Keratinocyte (primary cell): ENCODE results near the gene ACTN3. TPM values are rescaled to one million over a fixed set of nuclear protein-coding genes. Genes with fewer than 3 reads are reported as not detected.

Experiments
- DNase-seq: peaks from one replicate; pipeline ENCODE4 v3.0.0-alpha.2; 2011; ENCODE audit warnings: low read depth, missing footprints, low spot score
- FAIRE-seq: peaks from 2 replicates; lab custom pipeline; 2011; peaks lifted over from hg19 to GRCh38; lab: Jason Lieb, UNC
- H2AFZ ChIP-seq: 2 replicates; pipeline ENCODE4 v1.6.0; 2012; ENCODE audit warnings: low read length, control low read depth, inconsistent platforms; ENCODE audit not compliant: control insufficient read depth
- H3K27ac ChIP-seq: 2 replicates; pipeline ENCODE4 v1.5.1; 2011; ENCODE audit warnings: low read length; ENCODE audit not compliant: control insufficient read depth, insufficient read depth
- H3K27me3 ChIP-seq: 3 replicates; pipeline ENCODE4 v1.6.0; 2011; ENCODE audit warnings: low read length; ENCODE audit not compliant: control insufficient read depth, insufficient read depth; ENCODE audit errors: extremely low read depth
- H3K36me3 ChIP-seq, 2 experiments: 2 replicates in 1 of 2; 3 replicates in 1 of 2; pipeline ENCODE4 v1.5.1; 2011; ENCODE audit warnings: low read length in 2 of 2, mild to moderate bottlenecking in 1 of 2; ENCODE audit not compliant: control insufficient read depth in 2 of 2, insufficient read depth in 2 of 2; ENCODE audit errors: extremely low read depth in 1 of 2
- H3K4me1 ChIP-seq: 3 replicates; pipeline ENCODE4 v1.5.1; 2011; ENCODE audit warnings: low read length; ENCODE audit not compliant: control insufficient read depth, insufficient read depth; ENCODE audit errors: extremely low read depth
- H3K4me2 ChIP-seq: 3 replicates; pipeline ENCODE4 v1.6.0; 2011; ENCODE audit warnings: low read depth, low read length; ENCODE audit not compliant: control insufficient read depth, insufficient read depth; ENCODE audit errors: extremely low read depth
- H3K4me3 ChIP-seq, 3 experiments: fragments of 200-600 bp in 1 of 3; sonication (generic) in 1 of 3; 2 replicates in 2 of 3; 3 replicates in 1 of 3; pipeline ENCODE4 v1.5.1; 2011 to 2016; ENCODE audit warnings: low read length in 3 of 3, mild to moderate bottlenecking in 3 of 3, control low read depth in 2 of 3, inconsistent platforms in 1 of 3, low read depth in 1 of 3, mixed read lengths in 1 of 3, mixed run types in 1 of 3, moderate library complexity in 1 of 3; ENCODE audit not compliant: control insufficient read depth in 2 of 3, insufficient read depth in 2 of 3; ENCODE audit errors: extremely low read depth in 1 of 3
- H3K79me2 ChIP-seq: 2 replicates; pipeline ENCODE4 v1.6.0; 2012; ENCODE audit warnings: low read length; ENCODE audit not compliant: control insufficient read depth, insufficient read depth
- H3K9ac ChIP-seq: 3 replicates; pipeline ENCODE4 v1.6.0; 2011; ENCODE audit warnings: low read length; ENCODE audit not compliant: control insufficient read depth, insufficient read depth; ENCODE audit errors: extremely low read depth
- H3K9me1 ChIP-seq: 3 replicates; pipeline ENCODE4 v1.6.0; 2011; ENCODE audit warnings: low read length; ENCODE audit not compliant: control insufficient read depth, insufficient read depth; ENCODE audit errors: extremely low read depth
- H3K9me3 ChIP-seq: 2 replicates; pipeline ENCODE4 v1.5.1; 2012; ENCODE audit warnings: low read depth, low read length; ENCODE audit not compliant: control insufficient read depth
- H4K20me1 ChIP-seq: 3 replicates; pipeline ENCODE4 v1.6.0; 2011; ENCODE audit warnings: low read length; ENCODE audit not compliant: control insufficient read depth, insufficient read depth; ENCODE audit errors: extremely low read depth
- CTCF ChIP-seq, 3 experiments: IDR thresholded peaks in 1 of 3; conservative IDR thresholded peaks in 1 of 3; optimal IDR thresholded peaks in 1 of 3; 2 replicates in 2 of 3; 3 replicates in 1 of 3; pipeline versions ENCODE3 to v1.5.1; 2011; ENCODE audit warnings: low read length in 3 of 3, mild to moderate bottlenecking in 3 of 3, moderate library complexity in 2 of 3, control low read depth in 1 of 3, inconsistent platforms in 1 of 3; ENCODE audit not compliant: insufficient read depth in 2 of 3; ENCODE audit errors: extremely low read depth in 1 of 3
- EZH2 ChIP-seq: IDR thresholded peaks from one replicate; pipeline ENCODE4 v1.6.1; 2012; ENCODE audit warnings: inconsistent platforms, mild to moderate bottlenecking, low read length, moderate library complexity
- dilution Hi-C: fragments of 300-500 bp; cut with MboI; formaldehyde crosslinking; loops from one replicate; pipeline ENCODE4 v1.7.0; 2020; ENCODE audit warnings: low sequenced_read_pairs; ENCODE audit not compliant: extremely low pct_ligation_motif_present
- polyA plus RNA-seq, 5 experiments: library from polyadenylated mRNA; depleted of rRNA in 3 of 5; stranded (reverse) in 3 of 5; stranded (forward) in 1 of 5; unstranded in 1 of 5; fragments of >200 nt; gene quantifications; 1 replicate in 1 of 5; 2 replicates in 3 of 5; 3 replicates in 1 of 5; pipeline versions ENCODE4 v1.2.1 to v1.2.3, GENCODE V29; 2011 to 2012; ENCODE audit warnings: missing spikeins in 2 of 5, low read depth in 1 of 5, low replicate concordance in 1 of 5

ACTN3 gene
- polyA plus RNA-seq, 1 donor (not counting 4 experiments of a cell fraction or from before 2014, with no cell fraction given): not detected

- no peak overlapping the region for H3K4me2 ChIP-seq
- H3K9me1 ChIP-seq: no peaks in the 10 kb centered on the region
- H3K27ac ChIP-seq: no peak overlapping the region
- H4K20me1 ChIP-seq: no peaks in the 10 kb centered on the region
- H3K79me2 ChIP-seq: no peaks in the 10 kb centered on the region
- H2AFZ ChIP-seq: no peak overlapping the region
- H3K4me1 ChIP-seq: no peaks in the 10 kb centered on the region
- TF ChIP-seq CTCF (optimal IDR thresholded peaks at IDR 0.05 in 1 of 3, IDR thresholded peaks at IDR 0.05 in 1 of 3, conservative IDR thresholded peaks at IDR 0.05 in 1 of 3; ENCODE audit: extremely low read depth in 1 of 3, insufficient read depth in 2 of 3, low read length in 3 of 3) (no peak), EZH2 (no peak)
- H3K36me3 ChIP-seq: peaks cover 19 to 24% of the 10 kb centered on the region in 2 experiments
- no peaks in the 10 kb centered on the region for H3K27me3 ChIP-seq
- H3K4me3 ChIP-seq: no peak overlapping the region
- H3K9me3 ChIP-seq: no peaks in the 10 kb centered on the region
- dilution Hi-C loops: no loop called here
- DNase-seq (no peak), FAIRE-seq (no peak)
- no peak overlapping the region for H3K9ac ChIP-seq
Measured at GRCh38 chr11:66498506-66498905, 48.2 kb upstream of the ACTN3 start.

- H3K9me3 ChIP-seq: no peaks in the 10 kb centered on the region
- H3K4me1 ChIP-seq: no peaks in the 10 kb centered on the region
- H3K36me3 ChIP-seq: peaks cover 6 to 15% of the 10 kb centered on the region in 2 experiments
- FAIRE-seq (no peak), DNase-seq (no peak)
- H3K27me3 ChIP-seq: no peaks in the 10 kb centered on the region
- dilution Hi-C loops: no loop called here
- no peak overlapping the region for H3K4me2 ChIP-seq
- no peaks in the 10 kb centered on the region for H4K20me1 ChIP-seq
- H2AFZ ChIP-seq: no peak overlapping the region
- H3K9ac ChIP-seq: no peak overlapping the region
- TF ChIP-seq EZH2: no peak
- TF ChIP-seq CTCF (optimal IDR thresholded peaks at IDR 0.05 in 1 of 3, IDR thresholded peaks at IDR 0.05 in 1 of 3, conservative IDR thresholded peaks at IDR 0.05 in 1 of 3; ENCODE audit: extremely low read depth in 1 of 3, insufficient read depth in 2 of 3, low read length in 3 of 3): no peak
- H3K79me2 ChIP-seq: no peaks in the 10 kb centered on the region
- no peaks in the 10 kb centered on the region for H3K9me1 ChIP-seq
- H3K4me3 ChIP-seq: no peak overlapping the region
- no peak overlapping the region for H3K27ac ChIP-seq
Measured at GRCh38 chr11:66505276-66505816, 41.4 kb upstream of the ACTN3 start.
